Stimulated activated CD4-positive, alpha-beta T cell treated with anti-CD3 and anti-CD28 coated beads, Interleukin-4, amount 100 ng/mL, for 4 hours (primary cell): ENCODE results near the gene RNF39.

Source experiments
- DNase-seq, 2 experiments: peaks; one replicate each; pipeline ENCODE4 v3.0.0-alpha.2; 2020

Gene RNF39

DNA sequence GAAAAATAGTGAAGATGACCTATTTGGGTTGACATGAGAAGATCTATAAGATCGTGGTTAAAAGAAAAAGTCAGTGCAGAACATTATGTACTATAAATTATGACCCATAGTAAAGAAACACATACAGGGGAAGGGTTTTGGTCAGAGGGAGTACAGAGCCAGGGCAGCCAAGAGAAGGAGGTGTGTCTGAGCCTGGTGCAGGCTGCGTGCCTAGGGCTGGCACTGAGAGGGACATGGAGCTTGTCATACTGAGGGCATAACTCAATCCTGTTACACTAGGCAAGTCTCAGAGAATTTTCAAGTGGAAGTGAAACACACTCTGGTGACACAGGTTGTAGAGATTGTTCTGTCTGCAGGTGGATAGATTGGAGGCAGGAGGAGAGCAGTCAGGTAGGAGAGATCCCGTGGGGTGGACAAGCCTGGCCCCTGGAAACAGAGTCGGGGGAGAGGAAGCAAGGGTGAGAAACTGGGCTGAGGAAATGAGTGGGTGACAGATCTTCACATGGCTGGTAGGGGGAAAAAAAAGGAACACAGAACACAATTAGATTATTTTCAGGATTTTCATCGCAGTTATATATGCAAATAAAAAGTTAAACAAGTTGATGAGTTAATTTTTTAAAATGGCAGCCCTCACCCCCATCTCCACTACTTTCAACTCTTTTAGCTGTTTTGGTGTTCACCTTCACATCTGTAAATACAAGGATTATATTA lies 18.5 kb upstream of the RNF39 start:
- no peak for DNase-seq

DNA sequence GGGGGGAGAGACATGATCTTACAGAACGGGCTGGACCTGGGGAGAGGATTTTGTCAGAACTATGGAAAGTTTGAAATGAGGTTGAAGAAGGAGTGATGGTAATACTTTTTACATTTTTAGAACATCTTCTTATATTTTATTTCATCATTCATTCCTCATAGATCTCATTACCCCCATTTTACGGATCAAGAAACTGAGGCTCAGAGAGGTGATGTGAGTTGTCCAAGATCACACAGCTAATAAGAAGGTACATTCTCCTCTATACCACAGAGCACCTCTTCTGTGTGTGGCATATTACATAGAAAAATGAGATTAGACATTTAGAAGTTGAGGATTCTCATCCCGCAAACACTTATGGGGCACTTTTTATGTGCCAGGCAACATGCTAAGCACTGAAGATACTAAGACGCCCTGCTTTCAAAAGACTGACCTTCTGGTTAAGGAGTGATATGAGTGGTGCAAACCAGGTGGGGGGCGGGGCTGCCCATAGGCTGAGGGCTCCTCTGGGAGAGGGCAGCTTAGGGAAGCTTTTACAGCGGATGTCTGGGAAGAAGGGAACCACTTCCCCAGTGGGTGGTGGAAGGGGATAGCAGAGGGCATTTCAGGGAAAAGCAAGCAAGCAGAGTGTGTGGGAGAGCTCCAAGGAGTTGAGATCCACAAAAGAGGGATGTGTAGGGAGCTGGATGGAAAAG lies 17.4 kb upstream of the RNF39 start:
- DNase-seq: no peak

- DNase-seq: no peak
Measured at GRCh38 chr6:30091577-30092381, 16.2 kb upstream of the RNF39 start.

GRCh38 chr6:30087876-30088275 lies 12.3 kb upstream of the RNF39 start:
- no peak for DNase-seq

GRCh38 chr6:30077218-30077617 lies 1.6 kb upstream of the RNF39 start:
- no peak for DNase-seq

GRCh38 chr6:30075790-30076732 lies 492 bp upstream of the RNF39 start:
- DNase-seq: peak in 1 of 2 experiments; percentile 22

DNA sequence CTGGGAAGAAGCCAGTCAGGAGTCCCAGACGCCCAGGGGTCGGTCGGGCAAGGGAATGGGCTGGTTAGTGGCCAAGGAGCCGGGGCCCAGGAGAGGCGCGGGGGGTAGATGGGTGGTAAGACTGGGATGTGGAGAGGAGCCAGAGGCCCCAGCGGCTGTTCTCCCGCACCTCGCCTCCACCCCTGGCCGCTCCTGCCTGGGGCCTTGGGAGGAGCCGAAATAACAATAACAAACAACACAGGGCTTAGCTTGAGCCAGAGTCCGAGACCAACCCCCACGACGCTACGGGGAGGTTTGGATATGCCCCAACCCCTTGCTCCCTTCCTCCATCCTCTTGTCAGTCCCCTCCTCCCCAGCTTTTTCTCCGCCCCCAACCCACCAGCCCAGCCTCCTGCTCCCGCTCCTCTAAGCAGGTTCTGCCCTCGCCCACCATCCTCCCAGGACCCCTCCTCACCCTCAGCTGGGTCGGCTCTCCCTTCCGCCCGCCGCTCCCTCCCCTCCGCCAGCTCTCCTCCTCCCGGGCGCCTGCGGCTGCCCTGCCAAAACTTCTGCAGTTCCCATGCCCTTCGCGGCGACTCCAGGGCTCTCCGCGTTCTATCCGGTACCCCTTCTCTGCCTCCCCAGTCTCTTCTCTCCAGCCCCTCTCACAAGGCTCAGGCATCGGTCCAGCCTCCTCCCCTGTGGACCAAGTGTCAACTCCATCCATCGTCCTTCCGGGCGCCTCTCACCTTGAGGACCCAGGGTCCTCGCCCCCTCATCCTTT lies 1.1 kb downstream of the RNF39 start:
- no peak for DNase-seq

GRCh38 chr6:30073489-30074235 lies 1.9 kb downstream of the RNF39 start:
- no peak for DNase-seq

- DNase-seq: no peak
Measured at GRCh38 chr6:30071858-30072257, 3.7 kb downstream of the RNF39 start.

- no peak for DNase-seq
Measured at GRCh38 chr6:30071081-30071818, 4.3 kb downstream of the RNF39 start.

GRCh38 chr6:30067460-30068139 lies 8.0 kb downstream of the RNF39 start:
- DNase-seq: no peak

GRCh38 chr6:30066577-30067459 lies 8.8 kb downstream of the RNF39 start, which contains the start of gene PPP1R11:
Gene PPP1R11, plus strand, starts transcription at chr6:30067198. Its CDS starts 213 bp downstream, at chr6:30067411.
- DNase-seq: peak; percentile 93 to 99

DNA sequence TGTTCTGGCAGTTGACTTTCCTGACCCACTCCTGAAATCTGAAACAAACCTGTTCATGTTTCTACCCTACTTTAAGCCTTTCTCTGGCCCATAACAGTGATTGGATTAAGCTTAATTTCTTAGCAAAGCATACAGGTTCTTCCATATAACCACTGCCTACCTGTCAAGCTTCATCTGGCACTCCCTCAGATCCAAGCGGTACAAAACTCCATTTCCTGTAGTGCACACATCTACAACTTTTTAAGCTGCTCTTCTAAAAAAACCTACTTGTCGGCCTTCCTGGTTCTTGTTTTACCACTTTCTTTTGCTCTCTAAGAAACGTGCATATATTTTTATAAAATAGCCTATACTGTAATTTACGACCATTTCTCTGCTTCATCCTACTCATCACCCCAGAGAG lies 9.5 kb downstream of the RNF39 start:
- DNase-seq: no peak

DNA sequence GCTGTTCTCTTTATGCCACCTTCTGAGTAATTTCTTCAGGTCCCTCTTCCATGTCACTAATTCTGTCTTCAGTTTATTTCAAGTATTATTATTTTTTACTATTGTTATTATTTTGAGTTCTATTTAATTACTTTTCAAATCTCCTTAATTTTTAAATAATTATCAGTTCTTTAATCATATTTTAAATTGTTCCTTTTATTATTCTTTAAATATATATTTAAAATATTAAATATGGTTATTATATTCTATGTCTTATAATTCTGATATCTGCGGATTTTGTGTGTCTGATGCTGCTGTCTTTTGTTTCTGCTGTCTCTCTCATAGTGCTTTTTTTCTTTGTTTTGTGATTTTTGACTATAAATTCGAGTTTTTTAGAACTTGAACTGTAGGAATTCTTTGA lies 12.3 kb downstream of the RNF39 start:
- DNase-seq: no peak

DNA sequence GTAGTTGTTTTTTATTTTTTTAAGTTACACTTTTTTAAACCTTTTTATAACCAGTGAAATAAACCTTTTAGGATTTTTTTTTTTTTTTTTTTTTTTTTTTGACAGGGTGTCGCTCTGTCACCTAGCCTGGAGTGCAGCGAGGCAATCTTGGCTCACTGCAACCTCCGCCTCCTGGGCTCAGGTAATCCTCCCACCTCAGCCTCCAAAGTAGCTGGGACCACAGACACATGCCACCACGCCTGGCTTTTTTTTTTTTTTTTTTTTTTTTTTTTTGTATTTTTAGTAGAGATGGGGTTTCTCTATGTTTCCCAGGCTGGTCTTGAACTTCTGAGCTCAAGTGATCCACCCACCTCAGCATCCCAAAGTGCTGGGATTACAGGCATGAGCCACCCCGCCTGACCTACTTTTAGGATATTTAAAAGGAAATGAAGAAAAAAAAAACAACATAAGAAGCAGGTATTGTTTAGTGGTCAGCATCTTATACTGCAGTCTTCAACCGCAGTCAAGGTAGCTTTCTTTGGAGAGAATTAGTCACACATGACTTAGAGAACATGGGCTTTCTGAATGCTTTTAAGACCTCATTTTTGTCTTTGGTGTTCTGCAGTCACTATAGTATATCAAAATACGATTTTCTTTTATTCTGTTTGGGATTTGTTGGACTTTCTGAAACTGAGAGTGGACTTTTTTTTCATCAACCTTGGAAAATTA lies 12.9 kb downstream of the RNF39 start:
- DNase-seq: no peak

DNA sequence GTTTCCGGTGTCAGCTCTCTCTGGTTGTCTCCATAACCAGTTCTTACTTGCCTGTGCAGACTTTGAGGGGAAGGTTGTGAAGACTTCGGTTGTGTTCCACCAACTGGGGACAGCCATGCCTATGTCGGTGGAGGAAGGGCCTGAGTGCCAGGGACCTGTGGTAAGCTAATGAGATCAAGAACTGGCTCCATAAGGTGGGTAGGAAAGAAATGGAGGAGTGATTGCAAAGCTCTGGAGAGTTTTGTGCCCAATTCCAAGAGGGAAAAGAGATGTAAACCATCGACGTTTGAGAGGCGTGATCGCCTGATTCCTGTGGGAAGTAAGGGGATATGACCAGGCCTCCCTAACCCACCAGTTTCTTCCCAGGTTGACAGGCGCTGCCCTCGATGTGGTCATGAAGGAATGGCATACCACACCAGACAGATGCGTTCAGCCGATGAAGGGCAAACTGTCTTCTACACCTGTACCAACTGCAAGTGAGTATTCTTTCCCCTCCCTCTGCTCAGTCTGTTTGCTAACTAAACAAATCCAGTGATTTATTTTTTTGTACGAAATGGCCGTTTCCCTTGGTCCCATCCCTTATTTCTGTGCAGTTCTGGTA lies 13.6 kb downstream of the RNF39 start:
- no peak for DNase-seq

DNA sequence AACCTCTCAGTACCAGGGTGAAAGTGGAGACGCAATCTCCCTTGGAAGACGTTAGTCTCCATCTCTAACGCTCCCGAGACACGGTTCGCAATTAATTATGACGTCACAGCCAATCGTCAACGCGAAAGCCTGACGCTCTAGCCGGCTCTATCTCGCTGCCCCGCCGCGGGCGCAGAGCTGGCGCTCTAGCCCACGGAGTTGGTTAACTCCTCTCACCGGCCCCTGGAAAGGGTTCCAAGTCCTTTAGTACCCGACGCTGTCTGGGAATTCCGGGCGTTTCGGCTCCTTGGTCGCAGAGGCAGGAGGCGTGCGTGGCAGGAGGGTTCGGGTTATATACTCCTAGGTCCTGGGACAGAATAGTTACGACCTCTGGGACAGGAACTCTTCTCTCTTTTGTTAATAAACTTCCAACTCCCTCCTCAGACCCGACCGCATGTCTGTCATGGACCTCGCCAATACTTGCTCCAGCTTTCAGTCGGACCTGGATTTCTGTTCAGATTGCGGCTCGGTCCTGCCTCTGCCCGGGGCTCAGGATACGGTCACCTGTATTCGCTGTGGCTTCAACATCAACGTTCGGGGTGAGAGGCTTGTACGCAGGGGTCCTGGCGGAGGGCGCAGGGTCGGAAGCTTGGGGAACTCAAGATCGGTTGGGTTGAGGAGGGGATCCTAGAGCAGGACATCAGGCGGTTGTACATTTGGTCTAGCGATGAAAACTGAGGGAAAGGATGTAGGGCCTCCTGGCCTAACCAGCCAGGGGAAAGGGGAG lies 14.3 kb downstream of the RNF39 start, which contains the start of gene POLR1H:
Gene POLR1H (plus strand): TSS at position 174 of the 766 bp plus-strand sequence. CDS start 260 bp downstream, at position 434.
- DNase-seq: peak; percentile 78 to 87
